ENCODE measurements around the gene EIF5B.

EIF5B gene

DNA sequence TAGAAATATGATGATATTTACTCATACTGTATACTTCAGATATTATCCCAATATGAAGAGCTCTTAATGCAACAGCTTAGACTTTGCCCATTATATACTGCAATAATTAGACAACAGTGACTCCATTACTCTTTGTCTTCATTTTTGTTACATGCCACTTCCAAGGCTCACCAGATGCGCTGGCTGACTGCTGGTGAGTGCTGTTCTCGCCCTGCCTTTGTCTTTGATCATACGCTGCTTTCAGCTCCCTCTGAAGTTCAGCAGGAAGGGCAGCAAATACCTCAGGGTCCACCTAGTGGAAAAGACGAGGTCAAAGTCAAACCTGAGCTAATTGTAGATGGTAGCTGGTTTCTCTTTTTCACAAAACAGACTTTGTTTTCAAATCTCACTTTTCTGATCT, 66.3 kb downstream of the EIF5B start:
- Histone ChIP-seq H3K36me3 (replicated peaks; ENCODE audit: low read depth, low read length) (peaks cover 77% of the 10 kb centered on the region), H3K4me2 (ENCODE audit: low read length) (no peak overlapping the region)

DNA sequence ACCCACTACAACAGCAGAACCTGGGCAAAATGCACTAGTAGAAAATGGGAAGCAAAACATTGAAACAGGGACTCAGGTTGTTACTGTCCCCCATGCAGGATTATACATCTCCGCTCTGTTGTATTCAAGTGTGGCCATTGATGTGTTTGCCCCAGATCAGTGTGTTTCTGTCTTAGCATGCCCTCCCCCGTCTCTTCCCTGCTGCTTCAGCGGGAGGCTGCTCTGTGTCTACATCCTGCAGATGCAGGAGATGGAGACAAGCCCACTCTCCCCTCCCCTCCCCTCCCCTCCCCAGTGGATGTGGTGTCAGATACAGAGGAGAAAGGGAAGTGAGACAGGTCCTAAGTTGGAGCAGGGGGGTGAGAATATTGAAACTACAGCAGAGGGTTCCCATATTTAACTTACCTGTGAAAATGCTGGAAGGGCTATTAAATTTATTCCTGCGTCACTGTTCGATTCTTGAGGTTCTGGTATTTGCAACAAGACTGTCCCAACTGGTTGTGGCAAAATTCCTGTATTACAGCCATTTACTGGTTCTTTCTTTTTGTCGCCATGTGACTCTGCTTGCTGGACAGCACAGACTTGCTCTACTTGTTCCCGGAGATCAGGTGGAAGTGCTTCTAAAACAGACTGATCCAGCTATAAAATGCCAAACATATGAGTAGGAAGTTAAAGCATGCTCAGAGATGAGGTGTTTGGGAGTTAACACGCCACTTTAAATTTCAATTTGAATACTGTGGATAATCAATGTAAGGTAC, 67.0 kb downstream of the EIF5B start:
- Histone ChIP-seq H3K27ac (ENCODE audit: low read length) (no peak overlapping the region), H3K79me2 (ENCODE audit: low read length) (no peaks in the 10 kb centered on the region), H3K9ac (ENCODE audit: low read length) (no peak overlapping the region), H3K4me2 (ENCODE audit: low read length) (no peak overlapping the region), H4K20me1 (ENCODE audit: insufficient read depth, low read length) (no peaks in the 10 kb centered on the region), H3K27me3 (ENCODE audit: low read depth, low read length) (no peaks in the 10 kb centered on the region), H3K9me3 (ENCODE audit: insufficient read depth, low read length) (no peaks in the 10 kb centered on the region), H3K4me3 (ENCODE audit: low read length) (no peak overlapping the region), H2AFZ (ENCODE audit: low read depth, low read length) (no peak overlapping the region), H3K36me3 (replicated peaks; ENCODE audit: low read depth, low read length) (peaks cover 71% of the 10 kb centered on the region), H3K4me1 (ENCODE audit: low read length) (peaks cover 3% of the 10 kb centered on the region; the same call in 1 of the 2 replicates)
- no peak for TF ChIP-seq EZH2phosphoT487 (IDR thresholded peaks at IDR 0.05; ENCODE audit: low read depth)
- TF ChIP-seq, protein P1, sequence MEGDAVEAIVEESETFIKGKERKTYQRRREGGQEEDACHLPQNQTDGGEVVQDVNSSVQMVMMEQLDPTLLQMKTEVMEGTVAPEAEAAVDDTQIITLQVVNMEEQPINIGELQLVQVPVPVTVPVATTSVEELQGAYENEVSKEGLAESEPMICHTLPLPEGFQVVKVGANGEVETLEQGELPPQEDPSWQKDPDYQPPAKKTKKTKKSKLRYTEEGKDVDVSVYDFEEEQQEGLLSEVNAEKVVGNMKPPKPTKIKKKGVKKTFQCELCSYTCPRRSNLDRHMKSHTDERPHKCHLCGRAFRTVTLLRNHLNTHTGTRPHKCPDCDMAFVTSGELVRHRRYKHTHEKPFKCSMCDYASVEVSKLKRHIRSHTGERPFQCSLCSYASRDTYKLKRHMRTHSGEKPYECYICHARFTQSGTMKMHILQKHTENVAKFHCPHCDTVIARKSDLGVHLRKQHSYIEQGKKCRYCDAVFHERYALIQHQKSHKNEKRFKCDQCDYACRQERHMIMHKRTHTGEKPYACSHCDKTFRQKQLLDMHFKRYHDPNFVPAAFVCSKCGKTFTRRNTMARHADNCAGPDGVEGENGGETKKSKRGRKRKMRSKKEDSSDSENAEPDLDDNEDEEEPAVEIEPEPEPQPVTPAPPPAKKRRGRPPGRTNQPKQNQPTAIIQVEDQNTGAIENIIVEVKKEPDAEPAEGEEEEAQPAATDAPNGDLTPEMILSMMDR (IDR thresholded peaks at IDR 0.05; ENCODE audit: low read depth, low read length), result no peak

More for the DNA sequence above, 66.3 kb downstream of the EIF5B start:
- Histone ChIP-seq H4K20me1 (ENCODE audit: insufficient read depth, low read length) (no peaks in the 10 kb centered on the region), H3K4me3 (ENCODE audit: low read length) (no peak overlapping the region), H3K9me3 (ENCODE audit: insufficient read depth, low read length) (no peaks in the 10 kb centered on the region), H3K79me2 (ENCODE audit: low read length) (no peaks in the 10 kb centered on the region), H3K27me3 (ENCODE audit: low read depth, low read length) (no peaks in the 10 kb centered on the region), H2AFZ (ENCODE audit: low read depth, low read length) (no peak overlapping the region), H3K4me1 (ENCODE audit: low read length) (peaks cover 3% of the 10 kb centered on the region; the same call in 1 of the 2 replicates), H3K9ac (ENCODE audit: low read length) (no peak overlapping the region), H3K27ac (ENCODE audit: low read length) (no peak overlapping the region)
- TF ChIP-seq, protein P1 (IDR thresholded peaks at IDR 0.05; ENCODE audit: low read depth, low read length), result no peak
- no peak for TF ChIP-seq EZH2phosphoT487 (IDR thresholded peaks at IDR 0.05; ENCODE audit: low read depth)

DNA sequence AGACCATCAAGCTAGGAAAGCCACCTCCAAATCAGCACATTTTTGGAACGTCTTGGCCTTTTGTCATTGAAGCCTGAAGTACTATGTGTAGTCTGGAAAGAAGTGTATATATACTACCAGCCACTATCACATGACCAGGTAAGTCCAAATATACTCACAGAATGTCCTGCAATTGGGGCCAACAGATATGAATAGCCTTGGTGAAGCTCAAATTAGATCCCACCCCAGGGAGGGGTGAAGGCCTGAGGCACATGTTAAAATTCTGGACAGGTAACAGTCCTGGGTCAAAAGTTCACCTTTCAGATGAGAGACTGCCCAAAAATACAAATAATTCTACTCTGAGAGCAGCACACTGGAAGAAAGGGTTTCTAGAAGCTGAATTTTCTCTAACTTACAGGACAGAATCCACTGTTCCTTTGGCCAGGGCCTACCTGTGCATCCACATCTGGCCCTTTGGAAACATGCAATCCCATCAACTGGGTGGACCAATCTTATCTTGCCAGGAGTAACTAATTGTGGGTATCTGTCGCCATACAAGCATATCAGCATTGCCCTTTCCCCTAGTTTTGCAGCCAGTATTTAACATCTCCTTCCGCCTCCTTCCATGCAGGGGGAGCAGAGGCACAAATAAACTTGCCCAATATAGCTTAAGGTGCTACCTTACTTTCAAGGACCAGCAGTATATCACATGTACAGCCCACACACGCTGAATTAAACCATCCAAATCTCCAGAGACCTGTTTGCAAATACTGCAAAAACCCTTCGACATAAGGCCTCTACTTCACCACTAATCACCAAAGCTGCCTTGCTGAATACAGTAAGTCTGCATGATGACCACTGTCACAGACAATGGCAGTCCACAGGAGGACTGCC, 67.8 kb downstream of the EIF5B start:
- H3K9me3 ChIP-seq (ENCODE audit: insufficient read depth, low read length), result no peaks in the 10 kb centered on the region
- H3K79me2 ChIP-seq (ENCODE audit: low read length), result no peaks in the 10 kb centered on the region
- H3K27ac ChIP-seq (ENCODE audit: low read length), result no peak overlapping the region
- H3K36me3 ChIP-seq (replicated peaks; ENCODE audit: low read depth, low read length), result peaks cover 62% of the 10 kb centered on the region
- H3K4me2 ChIP-seq (ENCODE audit: low read length), result no peak overlapping the region
- H4K20me1 ChIP-seq (ENCODE audit: insufficient read depth, low read length), result no peaks in the 10 kb centered on the region
- no peak overlapping the region for H3K4me3 ChIP-seq (ENCODE audit: low read length)
- TF ChIP-seq, protein P1 (IDR thresholded peaks at IDR 0.05; ENCODE audit: low read depth, low read length), result no peak
- TF ChIP-seq EZH2phosphoT487 (IDR thresholded peaks at IDR 0.05; ENCODE audit: low read depth), result no peak
- H2AFZ ChIP-seq (ENCODE audit: low read depth, low read length), result no peak overlapping the region
- H3K4me1 ChIP-seq (ENCODE audit: low read length), result peaks cover 3% of the 10 kb centered on the region; the same call in 1 of the 2 replicates
- H3K27me3 ChIP-seq (ENCODE audit: low read depth, low read length), result no peaks in the 10 kb centered on the region
- no peak overlapping the region for H3K9ac ChIP-seq (ENCODE audit: low read length)

DNA sequence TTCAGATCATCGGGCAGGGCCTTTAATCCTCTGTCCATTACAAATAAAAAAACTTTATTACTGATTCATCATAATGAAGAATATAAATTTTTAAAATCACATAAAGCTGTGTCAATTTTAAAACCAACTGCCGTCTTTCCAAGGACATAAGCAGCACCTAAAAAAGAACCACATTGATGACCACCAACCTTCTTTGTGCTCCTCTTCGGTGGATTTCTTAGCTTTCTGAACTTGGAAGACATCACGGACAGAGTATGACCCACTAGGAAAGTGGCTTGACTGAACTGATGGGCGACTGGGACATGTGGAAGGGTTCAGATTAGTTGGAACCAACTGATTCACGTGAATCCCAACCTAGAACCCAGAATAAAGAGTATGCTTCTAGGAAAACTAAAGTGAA, 68.9 kb downstream of the EIF5B start:
- Histone ChIP-seq H3K4me2 (ENCODE audit: low read length) (no peak overlapping the region), H3K9me3 (ENCODE audit: insufficient read depth, low read length) (no peaks in the 10 kb centered on the region), H3K9ac (ENCODE audit: low read length) (no peak overlapping the region), H4K20me1 (ENCODE audit: insufficient read depth, low read length) (no peaks in the 10 kb centered on the region), H3K36me3 (replicated peaks; ENCODE audit: low read depth, low read length) (peaks cover 58% of the 10 kb centered on the region), H3K27ac (ENCODE audit: low read length) (no peak overlapping the region), H3K27me3 (ENCODE audit: low read depth, low read length) (no peaks in the 10 kb centered on the region), H2AFZ (ENCODE audit: low read depth, low read length) (no peak overlapping the region), H3K79me2 (ENCODE audit: low read length) (no peaks in the 10 kb centered on the region), H3K4me3 (ENCODE audit: low read length) (no peak overlapping the region), H3K4me1 (ENCODE audit: low read length) (peaks cover 3% of the 10 kb centered on the region; the same call in 1 of the 2 replicates)
- TF ChIP-seq, protein P1 (IDR thresholded peaks at IDR 0.05; ENCODE audit: low read depth, low read length), result no peak
- no peak for TF ChIP-seq EZH2phosphoT487 (IDR thresholded peaks at IDR 0.05; ENCODE audit: low read depth)

Data from OCI-LY3 (cell line).